Eye (tissue), 1 donor: Measurements from ENCODE around the gene LALBA.
"Not testable (repeated sequence)": the region's sequence is repeated elsewhere in the genome, so short reads cannot be mapped to it uniquely, and the experiment has no call there.

Experiments used
- DNase-seq: peaks from one replicate; pipeline ENCODE4 v3.0.0-alpha.2; 2015

LALBA gene

GRCh38 chr12:48527891-48528670, 41.8 kb downstream of the LALBA start:
- no peak for DNase-seq

GRCh38 chr12:48525332-48525731, 44.5 kb downstream of the LALBA start, which contains the start of gene OR8S1:
Gene OR8S1 (plus strand): TSS chr12:48525632. CDS start chr12:48525632, 0 bp downstream.
- no peak for DNase-seq

GRCh38 chr12:48520381-48520780, 49.5 kb downstream of the LALBA start:
- not testable (repeated sequence) for DNase-seq
